GM19395 (cell line): ENCODE results near the gene INTS15.

ENCODE experiments used
- ATAC-seq: cut with Tn5 transposase; IDR thresholded peaks from one replicate; pipeline ENCODE4 v1.9.1; 2021; ENCODE audit warnings: mild to moderate bottlenecking, moderate library complexity; ENCODE audit not compliant: unreplicated experiment

Gene INTS15

DNA sequence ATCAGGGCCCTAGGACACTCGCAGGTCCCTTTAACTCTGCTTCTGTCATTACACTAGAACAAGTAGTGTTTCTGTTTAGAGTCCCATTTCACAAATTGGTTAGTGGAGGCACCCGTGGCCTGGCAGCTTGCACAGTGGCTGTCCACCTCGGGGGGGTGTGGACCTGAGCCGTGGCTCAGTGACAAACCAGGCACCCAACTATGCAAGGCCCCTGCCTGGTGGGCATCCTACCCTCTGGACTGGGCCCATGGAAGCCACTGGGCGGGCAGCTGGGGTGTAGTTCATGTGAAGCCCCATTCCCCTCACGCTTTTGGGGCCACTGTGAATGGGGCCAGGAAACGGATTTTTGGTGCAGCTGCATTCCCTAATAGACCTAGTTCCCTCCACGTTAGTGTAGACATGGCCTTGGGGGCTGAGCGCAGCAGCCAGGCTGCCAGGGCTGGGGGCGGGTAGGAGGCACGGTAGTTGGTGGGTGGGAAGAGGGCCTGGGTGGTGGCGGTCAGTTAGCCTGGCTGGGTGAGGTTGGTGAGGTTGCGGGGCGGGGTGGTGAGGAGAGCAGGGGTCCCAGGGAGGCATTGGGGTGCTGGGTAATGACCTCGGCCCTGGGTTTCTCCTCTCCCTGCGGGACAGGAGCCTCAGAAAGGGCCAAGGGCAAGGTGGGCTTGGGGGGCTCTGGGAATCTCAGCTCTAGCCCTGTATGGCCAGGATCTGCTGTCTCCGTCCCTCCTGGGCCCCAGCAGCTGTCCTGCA is 66.0 kb downstream of the INTS15 start:
- ATAC-seq = no peak

DNA sequence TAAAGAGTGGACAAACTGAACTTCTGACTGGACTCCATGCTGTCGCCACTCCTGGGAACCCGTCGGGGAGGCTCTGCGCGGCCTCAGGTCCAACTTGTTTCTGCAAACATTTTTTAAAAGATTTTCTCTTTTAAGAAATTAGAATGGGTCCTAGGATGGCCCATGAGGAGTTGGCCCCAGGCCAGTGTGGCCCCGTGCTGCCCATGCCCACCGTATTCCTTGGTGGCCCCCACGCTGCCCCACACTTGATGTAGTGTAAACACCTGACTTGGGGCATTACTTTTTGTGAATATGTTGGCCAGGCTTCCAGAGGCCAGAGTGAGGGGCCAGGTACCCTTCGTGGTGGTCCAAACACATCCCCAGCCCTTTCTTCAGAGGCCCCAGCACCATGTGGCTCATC is 66.6 kb downstream of the INTS15 start:
- ATAC-seq = no peak
